Measurements from ENCODE around the gene SCUBE2.

Gene SCUBE2

GRCh38 chr11:9008661-9009060, 82.7 kb downstream of the SCUBE2 start:
- no peak for DNase-seq
- peaks cover 23 to 41% of the 10 kb centered on the region in 2 experiments for H3K27me3 ChIP-seq (ENCODE audit: control insufficient read depth in 1 of 2, insufficient read depth in 1 of 2, low read length in 2 of 2)
- no peaks in the 10 kb centered on the region for H3K9me3 ChIP-seq (ENCODE audit: control insufficient read depth, low read length)
- no peaks in the 10 kb centered on the region for H3K79me1 ChIP-seq (replicated peaks; ENCODE audit: low read length, poor library complexity, severe bottlenecking)
- peaks cover 0 to 2% of the 10 kb centered on the region in 2 experiments for H3K36me3 ChIP-seq (ENCODE audit: control insufficient read depth in 1 of 2, insufficient read depth in 2 of 2, low read depth in 1 of 2, low read length in 2 of 2)
- H4K91ac ChIP-seq (ENCODE audit: low read length), result no peak overlapping the region
- no peak overlapping the region for H4K8ac ChIP-seq (ENCODE audit: low read length)
- no peak overlapping the region for H3K4me2 ChIP-seq (ENCODE audit: low read length, poor library complexity, severe bottlenecking)
- H3K23ac ChIP-seq (ENCODE audit: low read length in 2 of 2), result no peak overlapping the region
- no peak overlapping the region for H3K27ac ChIP-seq (ENCODE audit: low read length, poor library complexity, severe bottlenecking)
- H2AFZ ChIP-seq (ENCODE audit: low read depth, low read length), result no peak overlapping the region
- H2BK12ac ChIP-seq (ENCODE audit: low read length in 2 of 2), result no peak overlapping the region
- no peak overlapping the region for H2BK5ac ChIP-seq (ENCODE audit: low read depth, low read length, poor library complexity, severe bottlenecking)
- no peak overlapping the region for H3K4me3 ChIP-seq (ENCODE audit: insufficient read depth in 1 of 2, low read depth in 1 of 2, low read length in 2 of 2)
- no peak overlapping the region for H3K18ac ChIP-seq (ENCODE audit: low read depth in 1 of 2, low read length in 2 of 2)
- H2BK15ac ChIP-seq (ENCODE audit: low read depth, poor library complexity, severe bottlenecking), result no peak overlapping the region
- no peak overlapping the region for H3K14ac ChIP-seq (ENCODE audit: low read length in 2 of 2)
- 57% methylated on average over 1 of the region's 1 CpG for WGBS
- H3K9ac ChIP-seq (ENCODE audit: low read length), result no peak overlapping the region
- no peak overlapping the region for H2BK120ac ChIP-seq (ENCODE audit: low read depth, low read length)
- H2AK5ac ChIP-seq (ENCODE audit: low read length, severe bottlenecking), result no peak overlapping the region
- H3K4me1 ChIP-seq (ENCODE audit: control insufficient read depth, insufficient read depth, low read depth, low read length), result peaks cover 10% of the 10 kb centered on the region
- H3K4ac ChIP-seq (ENCODE audit: low read depth in 1 of 2, low read length in 2 of 2), result no peak overlapping the region

DNA sequence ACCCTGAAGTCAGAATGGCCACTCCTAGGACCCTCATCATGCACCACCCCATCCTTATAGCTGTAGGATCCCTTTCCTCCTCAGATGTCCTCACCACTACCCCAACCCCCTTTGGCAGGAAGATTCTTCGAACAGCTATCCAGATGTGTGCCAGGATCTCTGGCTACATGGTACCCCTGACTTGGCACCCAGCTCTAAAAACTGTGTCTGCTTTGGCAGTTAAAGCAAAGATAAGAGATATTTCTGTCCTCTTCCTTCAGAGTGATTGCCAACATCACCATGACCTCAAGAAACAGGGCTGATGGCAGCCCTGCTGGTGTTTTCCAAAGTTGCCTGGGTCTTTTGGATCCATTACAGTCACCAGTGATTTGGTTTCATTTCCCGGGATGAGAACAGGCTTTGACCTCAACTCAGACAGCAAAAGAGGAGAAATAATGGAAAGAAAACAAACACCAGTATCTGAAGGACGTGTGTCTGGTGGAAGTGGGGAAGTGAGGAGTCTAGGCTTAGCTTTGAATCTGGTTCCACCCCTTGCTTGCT, 83.3 kb downstream of the SCUBE2 start:
- Histone ChIP-seq H3K4me2 (ENCODE audit: low read length, poor library complexity, severe bottlenecking) (no peak overlapping the region), H3K9ac (ENCODE audit: low read length) (no peak overlapping the region), H3K27me3 (ENCODE audit: control insufficient read depth in 1 of 2, insufficient read depth in 1 of 2, low read length in 2 of 2) (peaks cover 23 to 44% of the 10 kb centered on the region in 2 experiments), H4K91ac (ENCODE audit: low read length) (no peak overlapping the region), H3K4ac (ENCODE audit: low read depth in 1 of 2, low read length in 2 of 2) (no peak overlapping the region), H2BK12ac (ENCODE audit: low read length in 2 of 2) (no peak overlapping the region), H3K23ac (ENCODE audit: low read length in 2 of 2) (no peak overlapping the region), H3K4me3 (ENCODE audit: insufficient read depth in 1 of 2, low read depth in 1 of 2, low read length in 2 of 2) (no peak overlapping the region), H2BK15ac (ENCODE audit: low read depth, poor library complexity, severe bottlenecking) (no peak overlapping the region), H2AFZ (ENCODE audit: low read depth, low read length) (peak overlapping the region; percentile 39), H3K27ac (ENCODE audit: low read length, poor library complexity, severe bottlenecking) (no peak overlapping the region), H3K4me1 (ENCODE audit: control insufficient read depth, insufficient read depth, low read depth, low read length) (peaks cover 14% of the 10 kb centered on the region), H4K8ac (ENCODE audit: low read length) (no peak overlapping the region), H2BK5ac (ENCODE audit: low read depth, low read length, poor library complexity, severe bottlenecking) (no peak overlapping the region), H3K36me3 (ENCODE audit: control insufficient read depth in 1 of 2, insufficient read depth in 2 of 2, low read depth in 1 of 2, low read length in 2 of 2) (peaks cover 0 to 2% of the 10 kb centered on the region in 2 experiments), H2BK120ac (ENCODE audit: low read depth, low read length) (no peak overlapping the region), H3K18ac (ENCODE audit: low read depth in 1 of 2, low read length in 2 of 2) (no peak overlapping the region), H3K14ac (ENCODE audit: low read length in 2 of 2) (no peak overlapping the region), H2AK5ac (ENCODE audit: low read length, severe bottlenecking) (no peak overlapping the region), H3K79me1 (replicated peaks; ENCODE audit: low read length, poor library complexity, severe bottlenecking) (no peaks in the 10 kb centered on the region), H3K9me3 (ENCODE audit: control insufficient read depth, low read length) (no peaks in the 10 kb centered on the region)
- DNase-seq, result peak; percentile 17
- 67% methylated on average over 3 of the region's 3 CpGs for WGBS

- H4K8ac ChIP-seq (ENCODE audit: low read length), result no peak overlapping the region
- H3K4me1 ChIP-seq (ENCODE audit: control insufficient read depth, insufficient read depth, low read depth, low read length), result peaks cover 18% of the 10 kb centered on the region
- no peak overlapping the region for H2AK5ac ChIP-seq (ENCODE audit: low read length, severe bottlenecking)
- H3K14ac ChIP-seq (ENCODE audit: low read length in 2 of 2), result no peak overlapping the region
- H3K9ac ChIP-seq (ENCODE audit: low read length), result no peak overlapping the region
- no peak overlapping the region for H2AFZ ChIP-seq (ENCODE audit: low read depth, low read length)
- peaks cover 23 to 47% of the 10 kb centered on the region in 2 experiments for H3K27me3 ChIP-seq (ENCODE audit: control insufficient read depth in 1 of 2, insufficient read depth in 1 of 2, low read length in 2 of 2)
- H3K79me1 ChIP-seq (replicated peaks; ENCODE audit: low read length, poor library complexity, severe bottlenecking), result no peaks in the 10 kb centered on the region
- no peak for DNase-seq
- no peak overlapping the region for H2BK15ac ChIP-seq (ENCODE audit: low read depth, poor library complexity, severe bottlenecking)
- no peak overlapping the region for H3K27ac ChIP-seq (ENCODE audit: low read length, poor library complexity, severe bottlenecking)
- H2BK12ac ChIP-seq (ENCODE audit: low read length in 2 of 2), result no peak overlapping the region
- 83% methylated on average over 4 of the region's 4 CpGs for WGBS
- H3K9me3 ChIP-seq (ENCODE audit: control insufficient read depth, low read length), result no peaks in the 10 kb centered on the region
- H2BK120ac ChIP-seq (ENCODE audit: low read depth, low read length), result no peak overlapping the region
- no peak overlapping the region for H3K4me3 ChIP-seq (ENCODE audit: insufficient read depth in 1 of 2, low read depth in 1 of 2, low read length in 2 of 2)
- no peak overlapping the region for H3K23ac ChIP-seq (ENCODE audit: low read length in 2 of 2)
- no peak overlapping the region for H3K4me2 ChIP-seq (ENCODE audit: low read length, poor library complexity, severe bottlenecking)
- H2BK5ac ChIP-seq (ENCODE audit: low read depth, low read length, poor library complexity, severe bottlenecking), result no peak overlapping the region
- H3K4ac ChIP-seq (ENCODE audit: low read depth in 1 of 2, low read length in 2 of 2), result no peak overlapping the region
- peaks cover 0 to 2% of the 10 kb centered on the region in 2 experiments for H3K36me3 ChIP-seq (ENCODE audit: control insufficient read depth in 1 of 2, insufficient read depth in 2 of 2, low read depth in 1 of 2, low read length in 2 of 2)
- H4K91ac ChIP-seq (ENCODE audit: low read length), result no peak overlapping the region
- H3K18ac ChIP-seq (ENCODE audit: low read depth in 1 of 2, low read length in 2 of 2), result no peak overlapping the region
Measured at GRCh38 chr11:9005087-9005486, 86.3 kb downstream of the SCUBE2 start.

DNA sequence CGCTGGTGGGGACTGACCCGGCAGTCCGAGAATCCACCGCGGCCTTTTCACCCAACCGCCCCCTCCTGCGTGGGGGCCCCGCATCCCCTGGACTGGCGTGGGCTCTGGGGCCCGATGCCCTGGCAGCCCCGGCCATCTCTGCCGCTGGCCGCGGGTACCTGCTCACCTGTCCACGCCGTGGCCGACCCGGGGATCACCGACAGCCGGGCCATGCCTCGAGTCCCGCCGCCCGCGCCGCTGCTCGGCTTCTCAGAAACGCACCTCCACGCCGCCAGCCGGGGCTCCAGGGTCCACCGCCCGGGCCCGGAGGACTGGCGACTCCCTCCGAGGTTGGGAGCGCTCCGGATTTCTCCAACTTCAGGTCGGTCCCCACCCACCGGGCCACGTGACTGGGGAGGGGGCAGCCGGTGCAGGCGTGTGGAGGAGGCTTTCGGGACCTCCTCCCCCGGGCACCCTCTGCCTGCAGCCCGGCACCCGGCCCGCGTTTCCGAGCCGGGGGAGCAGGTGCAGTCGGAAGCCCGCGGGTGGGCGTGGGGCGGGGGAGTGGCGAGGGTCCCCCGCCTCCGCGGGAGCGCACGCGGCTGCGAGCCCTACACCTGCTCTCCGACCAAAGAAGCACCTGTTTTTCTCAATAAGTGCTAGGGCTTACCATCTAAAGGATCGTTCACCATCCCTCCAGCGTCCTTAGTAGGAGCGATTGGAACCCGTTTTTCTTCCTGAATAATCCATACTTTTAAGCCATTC, 87.0 kb downstream of the SCUBE2 start:
- 4% methylated on average over 64 of the region's 69 CpGs for WGBS
- no peak overlapping the region for H2BK120ac ChIP-seq (ENCODE audit: low read depth, low read length)
- H3K23ac ChIP-seq (ENCODE audit: low read length in 2 of 2), result no peak overlapping the region
- H3K18ac ChIP-seq (ENCODE audit: low read depth in 1 of 2, low read length in 2 of 2), result peak overlapping the region; percentile 72 to 76
- peak overlapping the region; percentile 60 to 78 for H3K4me3 ChIP-seq (ENCODE audit: insufficient read depth in 1 of 2, low read depth in 1 of 2, low read length in 2 of 2)
- no peak overlapping the region for H3K9ac ChIP-seq (ENCODE audit: low read length)
- peaks cover 0 to 2% of the 10 kb centered on the region in 2 experiments for H3K36me3 ChIP-seq (ENCODE audit: control insufficient read depth in 1 of 2, insufficient read depth in 2 of 2, low read depth in 1 of 2, low read length in 2 of 2)
- peak overlapping the region in 1 of 2 experiments; percentile 64 for H2BK12ac ChIP-seq (ENCODE audit: low read length in 2 of 2)
- H3K4me2 ChIP-seq (ENCODE audit: low read length, poor library complexity, severe bottlenecking), result peak overlapping the region; percentile 99
- no peak overlapping the region for H2BK5ac ChIP-seq (ENCODE audit: low read depth, low read length, poor library complexity, severe bottlenecking)
- no peak for DNase-seq
- H4K91ac ChIP-seq (ENCODE audit: low read length), result no peak overlapping the region
- H3K4ac ChIP-seq (ENCODE audit: low read depth in 1 of 2, low read length in 2 of 2), result peak overlapping the region in 1 of 2 experiments; percentile 64
- peak overlapping the region; percentile 97 for H2AFZ ChIP-seq (ENCODE audit: low read depth, low read length)
- H3K4me1 ChIP-seq (ENCODE audit: control insufficient read depth, insufficient read depth, low read depth, low read length), result peaks cover 18% of the 10 kb centered on the region
- no peaks in the 10 kb centered on the region for H3K9me3 ChIP-seq (ENCODE audit: control insufficient read depth, low read length)
- H2AK5ac ChIP-seq (ENCODE audit: low read length, severe bottlenecking), result no peak overlapping the region
- no peak overlapping the region for H3K27ac ChIP-seq (ENCODE audit: low read length, poor library complexity, severe bottlenecking)
- H2BK15ac ChIP-seq (ENCODE audit: low read depth, poor library complexity, severe bottlenecking), result peak overlapping the region; percentile 57
- H3K79me1 ChIP-seq (replicated peaks; ENCODE audit: low read length, poor library complexity, severe bottlenecking), result no peaks in the 10 kb centered on the region
- H4K8ac ChIP-seq (ENCODE audit: low read length), result peak overlapping the region; percentile 89
- H3K14ac ChIP-seq (ENCODE audit: low read length in 2 of 2), result peak overlapping the region in 1 of 2 experiments; percentile 84
- H3K27me3 ChIP-seq (ENCODE audit: control insufficient read depth in 1 of 2, insufficient read depth in 1 of 2, low read length in 2 of 2), result peaks cover 23 to 47% of the 10 kb centered on the region in 2 experiments

All from mesenchymal stem cell (in vitro differentiated cells and primary cell).